ENCODE measurements around the gene SPG7. TPM values are rescaled to one million over a fixed set of nuclear protein-coding genes. Genes with fewer than 3 reads are reported as not detected.

SPG7 gene
- total RNA-seq, 1 experiment from 2014 or later, result 141 TPM

DNA sequence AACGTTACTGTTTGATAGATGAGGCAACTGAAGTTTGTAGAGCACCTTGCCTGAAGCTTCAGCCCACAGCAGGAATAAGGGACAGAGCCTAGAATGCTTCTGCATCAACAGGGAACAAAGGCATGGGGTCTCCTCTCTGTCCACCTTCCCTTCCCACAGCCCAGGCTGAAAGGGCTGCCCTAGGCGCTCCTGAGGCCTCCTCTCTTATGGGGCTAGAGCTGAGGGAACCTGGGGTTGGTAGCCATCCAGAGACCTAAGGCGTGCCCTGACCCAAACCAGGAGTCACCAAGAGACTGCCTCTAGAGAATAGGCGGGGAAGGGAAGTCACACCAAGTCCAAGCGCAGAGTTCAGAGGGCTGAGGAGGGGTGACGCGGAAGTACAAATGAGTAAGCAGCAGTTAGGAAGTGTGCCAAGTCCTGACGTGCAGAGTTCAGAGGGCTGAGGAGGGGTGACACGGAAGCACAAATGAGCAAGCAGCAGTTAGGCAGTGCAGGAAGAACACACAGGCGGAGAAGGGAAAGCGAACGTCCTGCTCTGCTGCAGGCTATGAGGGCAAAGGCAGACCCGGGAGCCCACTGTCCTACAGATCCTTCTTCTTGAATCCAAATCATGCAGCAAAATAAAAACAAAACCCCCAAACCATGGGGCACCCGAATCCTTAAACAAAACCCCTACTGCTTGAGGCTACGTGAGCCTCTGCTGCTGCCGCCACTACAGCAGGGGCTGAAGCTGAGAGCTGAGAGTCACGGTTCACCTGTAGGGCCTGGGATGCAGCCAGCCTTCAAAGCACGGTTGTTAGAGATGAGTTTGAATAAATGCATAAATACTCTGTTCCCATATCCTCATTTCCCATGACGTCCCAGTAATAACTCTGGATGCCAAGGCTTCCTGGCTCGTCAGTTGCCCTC is 2.7 kb upstream of the SPG7 start:
- Mint-ChIP-seq H3K27ac (0 out of 2 replicates have a peak overlapping the region, but pooled peaks have one; percentile 9), H3K4me1 (peaks cover 4% of the 10 kb centered on the region; the same call in 1 of the 2 replicates), H3K9me3 (0 out of 2 replicates have a peak, but pooled peaks cover 3% of the 10 kb centered on the region), H3K27me3 (ENCODE audit: low read depth) (peaks cover 7% of the 10 kb centered on the region; the same call in 1 of the 2 replicates), H3K36me3 (peaks cover 2% of the 10 kb centered on the region; the same call in 1 of the 2 replicates), H3K4me3 (no peak overlapping the region)
- no peak for TF ChIP-seq ZNF416 (CRISPR knock-in tag; IDR thresholded peaks at IDR 0.05)
- TF ChIP-seq GABPB1 (CRISPR knock-in tag; IDR thresholded peaks at IDR 0.05), result peak; percentile 83
- TF ChIP-seq, protein P1, sequence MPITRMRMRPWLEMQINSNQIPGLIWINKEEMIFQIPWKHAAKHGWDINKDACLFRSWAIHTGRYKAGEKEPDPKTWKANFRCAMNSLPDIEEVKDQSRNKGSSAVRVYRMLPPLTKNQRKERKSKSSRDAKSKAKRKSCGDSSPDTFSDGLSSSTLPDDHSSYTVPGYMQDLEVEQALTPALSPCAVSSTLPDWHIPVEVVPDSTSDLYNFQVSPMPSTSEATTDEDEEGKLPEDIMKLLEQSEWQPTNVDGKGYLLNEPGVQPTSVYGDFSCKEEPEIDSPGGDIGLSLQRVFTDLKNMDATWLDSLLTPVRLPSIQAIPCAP (CRISPR knock-in tag; IDR thresholded peaks at IDR 0.05), result no peak
- TF ChIP-seq SP1 (CRISPR knock-in tag; conservative IDR thresholded peaks at IDR 0.05), result no peak
- DNase-seq (ENCODE audit: low spot score) (no peak), ATAC-seq (no peak)
- CTCF ChIA-PET, result no interaction called here
- POLR2A ChIA-PET, result no interaction called here

DNA sequence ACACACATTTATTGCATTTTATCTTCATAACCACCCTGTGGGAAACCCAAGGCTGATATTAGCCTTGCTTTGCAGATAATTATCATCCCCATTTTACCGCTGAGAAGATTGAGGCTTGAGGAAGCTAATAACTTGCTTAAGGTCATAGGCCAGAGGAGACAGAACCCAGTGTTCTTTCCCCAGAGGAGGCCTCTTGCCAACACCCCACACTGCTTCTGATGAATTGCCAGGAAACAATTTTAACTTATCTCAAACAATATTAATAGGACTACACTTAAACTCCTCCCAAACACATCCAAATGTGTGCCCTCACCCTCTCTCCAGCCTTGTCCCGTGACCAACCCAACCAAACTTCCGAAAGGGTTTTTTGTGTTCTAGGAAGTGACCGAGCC is 2.1 kb upstream of the SPG7 start:
- ChIA-PET CTCF (no interaction called here), POLR2A (no interaction called here)
- DNase-seq (ENCODE audit: low spot score) (no peak), ATAC-seq (no peak)
- H3K27me3 Mint-ChIP-seq (ENCODE audit: low read depth), result peaks cover 7% of the 10 kb centered on the region; the same call in 1 of the 2 replicates
- H3K27ac Mint-ChIP-seq, result no peak overlapping the region
- no peak overlapping the region for H3K4me3 Mint-ChIP-seq
- H3K9me3 Mint-ChIP-seq, result 0 out of 2 replicates have a peak, but pooled peaks cover 3% of the 10 kb centered on the region
- peaks cover 4% of the 10 kb centered on the region; the same call in 1 of the 2 replicates for H3K4me1 Mint-ChIP-seq
- TF ChIP-seq TP53 (CRISPR knock-in tag; IDR thresholded peaks at IDR 0.05), result no peak
- TF ChIP-seq, protein P2, sequence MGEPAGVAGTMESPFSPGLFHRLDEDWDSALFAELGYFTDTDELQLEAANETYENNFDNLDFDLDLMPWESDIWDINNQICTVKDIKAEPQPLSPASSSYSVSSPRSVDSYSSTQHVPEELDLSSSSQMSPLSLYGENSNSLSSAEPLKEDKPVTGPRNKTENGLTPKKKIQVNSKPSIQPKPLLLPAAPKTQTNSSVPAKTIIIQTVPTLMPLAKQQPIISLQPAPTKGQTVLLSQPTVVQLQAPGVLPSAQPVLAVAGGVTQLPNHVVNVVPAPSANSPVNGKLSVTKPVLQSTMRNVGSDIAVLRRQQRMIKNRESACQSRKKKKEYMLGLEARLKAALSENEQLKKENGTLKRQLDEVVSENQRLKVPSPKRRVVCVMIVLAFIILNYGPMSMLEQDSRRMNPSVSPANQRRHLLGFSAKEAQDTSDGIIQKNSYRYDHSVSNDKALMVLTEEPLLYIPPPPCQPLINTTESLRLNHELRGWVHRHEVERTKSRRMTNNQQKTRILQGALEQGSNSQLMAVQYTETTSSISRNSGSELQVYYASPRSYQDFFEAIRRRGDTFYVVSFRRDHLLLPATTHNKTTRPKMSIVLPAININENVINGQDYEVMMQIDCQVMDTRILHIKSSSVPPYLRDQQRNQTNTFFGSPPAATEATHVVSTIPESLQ (CRISPR knock-in tag; IDR thresholded peaks at IDR 0.05), result no peak
- H3K36me3 Mint-ChIP-seq, result peaks cover 7% of the 10 kb centered on the region

DNA sequence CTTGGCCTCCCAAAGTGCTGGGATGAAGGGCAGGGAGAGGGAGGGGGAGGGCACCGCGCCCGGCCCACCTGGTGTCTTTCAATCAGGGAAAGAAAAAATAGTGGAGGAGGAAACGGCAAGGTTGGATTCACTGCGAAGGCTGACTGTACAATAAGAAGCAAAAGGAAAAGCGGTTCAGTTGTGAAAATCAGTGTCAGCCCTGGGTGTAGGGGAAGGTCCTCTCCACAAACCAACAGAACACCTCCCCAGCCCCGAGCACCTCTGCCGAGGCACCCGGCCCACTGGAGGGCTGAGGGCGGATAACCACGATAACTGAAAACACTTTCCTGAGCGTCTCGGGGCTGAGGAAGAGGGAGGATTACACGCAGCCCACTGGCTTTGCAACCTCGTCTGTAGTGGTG is 1.4 kb upstream of the SPG7 start:
- Mint-ChIP-seq H3K4me1 (peaks cover 4% of the 10 kb centered on the region; the same call in 1 of the 2 replicates), H3K4me3 (peak overlapping the region; percentile 63), H3K9me3 (0 out of 2 replicates have a peak, but pooled peaks cover 3% of the 10 kb centered on the region), H3K36me3 (peaks cover 11% of the 10 kb centered on the region), H3K27ac (no peak overlapping the region), H3K27me3 (ENCODE audit: low read depth) (peaks cover 7% of the 10 kb centered on the region; the same call in 1 of the 2 replicates)
- ATAC-seq (no peak), DNase-seq (ENCODE audit: low spot score) (no peak)
- ChIA-PET CTCF (interaction anchor here (1.2 to 2.2 kb wide), 2 partner anchors 51 to 150 kb away, joined by 3 to 15 read pairs; no protein-coding TSS in a partner anchor), POLR2A (no interaction called here)
- no peak for TF ChIP-seq ZNF219 (CRISPR knock-in tag; IDR thresholded peaks at IDR 0.05; ENCODE audit: borderline replicate concordance)

DNA sequence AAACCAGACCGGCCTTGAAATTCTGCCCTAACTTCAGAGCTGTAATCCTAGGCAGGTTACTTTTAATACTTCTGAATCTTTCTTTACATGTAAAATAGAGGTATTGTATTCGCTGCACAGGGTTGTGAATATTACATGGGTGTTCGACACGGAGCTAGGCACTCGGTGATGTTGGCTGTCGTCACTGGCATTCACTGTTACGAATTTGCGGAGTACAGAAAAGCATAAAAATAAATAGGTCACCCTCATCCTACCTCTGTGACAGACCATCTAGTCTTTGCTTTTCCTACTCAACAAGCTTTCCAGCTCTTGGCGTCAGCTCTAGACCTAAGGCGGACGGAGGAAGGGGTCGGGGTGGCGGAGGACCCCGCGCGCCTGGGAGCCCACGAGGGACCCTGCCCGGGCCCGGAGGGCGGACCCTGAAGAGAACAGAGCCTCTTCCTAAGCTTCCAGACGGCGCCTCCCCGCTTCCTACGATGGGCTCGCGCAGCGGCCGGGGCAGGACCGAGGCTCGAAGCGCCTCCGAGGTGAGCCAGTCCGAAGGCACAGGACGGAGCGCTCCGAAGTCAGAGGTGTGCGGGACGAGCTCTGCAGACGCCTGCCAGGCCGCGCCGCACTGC is 879 bp upstream of the SPG7 start:
- H3K4me3 Mint-ChIP-seq, result peak overlapping the region; percentile 63
- 0 out of 2 replicates have a peak, but pooled peaks cover 3% of the 10 kb centered on the region for H3K9me3 Mint-ChIP-seq
- ATAC-seq (peak; percentile 65; the same call in 1 of the 2 replicates), DNase-seq (ENCODE audit: low spot score) (no peak)
- H3K27me3 Mint-ChIP-seq (ENCODE audit: low read depth), result peaks cover 7% of the 10 kb centered on the region; the same call in 1 of the 2 replicates
- peaks cover 14% of the 10 kb centered on the region for H3K36me3 Mint-ChIP-seq
- ChIA-PET CTCF (interaction anchor here (0.6 to 2.2 kb wide), 8 partner anchors 50 to 770 kb away, joined by 3 to 15 read pairs (median 5); no protein-coding TSS in a partner anchor), POLR2A (interaction anchor here (0.5 kb wide), 1 partner anchor 173 kb away, joined by 6 read pairs; no protein-coding TSS in a partner anchor)
- peaks cover 4% of the 10 kb centered on the region; the same call in 1 of the 2 replicates for H3K4me1 Mint-ChIP-seq
- H3K27ac Mint-ChIP-seq, result no peak overlapping the region
- TF ChIP-seq, protein P3, sequence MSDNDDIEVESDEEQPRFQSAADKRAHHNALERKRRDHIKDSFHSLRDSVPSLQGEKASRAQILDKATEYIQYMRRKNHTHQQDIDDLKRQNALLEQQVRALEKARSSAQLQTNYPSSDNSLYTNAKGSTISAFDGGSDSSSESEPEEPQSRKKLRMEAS (CRISPR knock-in tag; IDR thresholded peaks at IDR 0.05), result no peak
- TF ChIP-seq, protein P4, sequence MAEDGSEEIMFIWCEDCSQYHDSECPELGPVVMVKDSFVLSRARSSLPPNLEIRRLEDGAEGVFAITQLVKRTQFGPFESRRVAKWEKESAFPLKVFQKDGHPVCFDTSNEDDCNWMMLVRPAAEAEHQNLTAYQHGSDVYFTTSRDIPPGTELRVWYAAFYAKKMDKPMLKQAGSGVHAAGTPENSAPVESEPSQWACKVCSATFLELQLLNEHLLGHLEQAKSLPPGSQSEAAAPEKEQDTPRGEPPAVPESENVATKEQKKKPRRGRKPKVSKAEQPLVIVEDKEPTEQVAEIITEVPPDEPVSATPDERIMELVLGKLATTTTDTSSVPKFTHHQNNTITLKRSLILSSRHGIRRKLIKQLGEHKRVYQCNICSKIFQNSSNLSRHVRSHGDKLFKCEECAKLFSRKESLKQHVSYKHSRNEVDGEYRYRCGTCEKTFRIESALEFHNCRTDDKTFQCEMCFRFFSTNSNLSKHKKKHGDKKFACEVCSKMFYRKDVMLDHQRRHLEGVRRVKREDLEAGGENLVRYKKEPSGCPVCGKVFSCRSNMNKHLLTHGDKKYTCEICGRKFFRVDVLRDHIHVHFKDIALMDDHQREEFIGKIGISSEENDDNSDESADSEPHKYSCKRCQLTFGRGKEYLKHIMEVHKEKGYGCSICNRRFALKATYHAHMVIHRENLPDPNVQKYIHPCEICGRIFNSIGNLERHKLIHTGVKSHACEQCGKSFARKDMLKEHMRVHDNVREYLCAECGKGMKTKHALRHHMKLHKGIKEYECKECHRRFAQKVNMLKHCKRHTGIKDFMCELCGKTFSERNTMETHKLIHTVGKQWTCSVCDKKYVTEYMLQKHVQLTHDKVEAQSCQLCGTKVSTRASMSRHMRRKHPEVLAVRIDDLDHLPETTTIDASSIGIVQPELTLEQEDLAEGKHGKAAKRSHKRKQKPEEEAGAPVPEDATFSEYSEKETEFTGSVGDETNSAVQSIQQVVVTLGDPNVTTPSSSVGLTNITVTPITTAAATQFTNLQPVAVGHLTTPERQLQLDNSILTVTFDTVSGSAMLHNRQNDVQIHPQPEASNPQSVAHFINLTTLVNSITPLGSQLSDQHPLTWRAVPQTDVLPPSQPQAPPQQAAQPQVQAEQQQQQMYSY (CRISPR knock-in tag; IDR thresholded peaks at IDR 0.05), result no peak
- TF ChIP-seq, protein P2 (CRISPR knock-in tag; IDR thresholded peaks at IDR 0.05), result no peak
- no peak for TF ChIP-seq RORB (CRISPR knock-in tag; IDR thresholded peaks at IDR 0.05)
- TF ChIP-seq CREM (CRISPR knock-in tag; IDR thresholded peaks at IDR 0.05), result 0 out of 2 replicates have a peak, but pooled peaks have one; percentile 16
- TF ChIP-seq, protein P5, sequence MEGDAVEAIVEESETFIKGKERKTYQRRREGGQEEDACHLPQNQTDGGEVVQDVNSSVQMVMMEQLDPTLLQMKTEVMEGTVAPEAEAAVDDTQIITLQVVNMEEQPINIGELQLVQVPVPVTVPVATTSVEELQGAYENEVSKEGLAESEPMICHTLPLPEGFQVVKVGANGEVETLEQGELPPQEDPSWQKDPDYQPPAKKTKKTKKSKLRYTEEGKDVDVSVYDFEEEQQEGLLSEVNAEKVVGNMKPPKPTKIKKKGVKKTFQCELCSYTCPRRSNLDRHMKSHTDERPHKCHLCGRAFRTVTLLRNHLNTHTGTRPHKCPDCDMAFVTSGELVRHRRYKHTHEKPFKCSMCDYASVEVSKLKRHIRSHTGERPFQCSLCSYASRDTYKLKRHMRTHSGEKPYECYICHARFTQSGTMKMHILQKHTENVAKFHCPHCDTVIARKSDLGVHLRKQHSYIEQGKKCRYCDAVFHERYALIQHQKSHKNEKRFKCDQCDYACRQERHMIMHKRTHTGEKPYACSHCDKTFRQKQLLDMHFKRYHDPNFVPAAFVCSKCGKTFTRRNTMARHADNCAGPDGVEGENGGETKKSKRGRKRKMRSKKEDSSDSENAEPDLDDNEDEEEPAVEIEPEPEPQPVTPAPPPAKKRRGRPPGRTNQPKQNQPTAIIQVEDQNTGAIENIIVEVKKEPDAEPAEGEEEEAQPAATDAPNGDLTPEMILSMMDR (IDR thresholded peaks at IDR 0.05), result no peak
- TF ChIP-seq, protein P6, sequence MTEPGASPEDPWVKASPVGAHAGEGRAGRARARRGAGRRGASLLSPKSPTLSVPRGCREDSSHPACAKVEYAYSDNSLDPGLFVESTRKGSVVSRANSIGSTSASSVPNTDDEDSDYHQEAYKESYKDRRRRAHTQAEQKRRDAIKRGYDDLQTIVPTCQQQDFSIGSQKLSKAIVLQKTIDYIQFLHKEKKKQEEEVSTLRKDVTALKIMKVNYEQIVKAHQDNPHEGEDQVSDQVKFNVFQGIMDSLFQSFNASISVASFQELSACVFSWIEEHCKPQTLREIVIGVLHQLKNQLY (CRISPR knock-in tag; IDR thresholded peaks at IDR 0.05), result no peak

Data from WTC11 (cell line).